ENCODE measurements around the gene SLC22A23.

DNA sequence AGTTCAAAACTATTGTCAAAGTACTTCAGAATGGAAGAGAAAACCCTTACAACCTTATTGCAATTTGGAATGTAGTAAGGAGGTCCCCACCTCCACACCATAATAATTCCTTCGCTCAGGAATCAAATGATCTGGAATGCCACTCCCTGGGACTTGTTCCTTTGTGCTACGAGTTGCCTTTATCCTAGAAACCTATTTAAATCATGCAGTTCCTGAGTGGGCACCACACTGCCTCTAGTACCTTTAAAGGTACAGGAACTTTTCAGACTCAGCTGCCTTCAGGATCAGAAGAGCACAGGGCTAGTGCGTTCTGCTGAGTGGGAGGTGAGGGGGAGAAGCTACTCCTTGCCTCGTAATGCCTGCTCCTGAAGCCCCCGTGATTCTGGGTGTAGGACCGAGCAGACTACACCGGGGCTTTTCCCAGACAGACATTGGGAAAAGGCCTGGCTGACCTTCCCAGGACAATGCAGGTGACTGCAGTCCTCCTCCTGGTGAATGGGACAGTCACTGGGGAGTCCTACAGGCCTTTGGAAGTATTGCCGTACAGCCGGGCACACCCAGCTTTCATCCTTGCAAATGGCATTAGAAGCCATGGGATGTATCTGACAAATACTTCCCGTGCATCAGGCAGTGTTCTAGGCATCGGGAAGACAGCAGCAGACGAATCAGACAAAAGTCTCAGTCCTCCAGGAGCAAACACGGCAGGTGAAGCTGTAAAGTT is 217.6 kb downstream of the SLC22A23 start:
- TF ChIP-seq, protein P1, sequence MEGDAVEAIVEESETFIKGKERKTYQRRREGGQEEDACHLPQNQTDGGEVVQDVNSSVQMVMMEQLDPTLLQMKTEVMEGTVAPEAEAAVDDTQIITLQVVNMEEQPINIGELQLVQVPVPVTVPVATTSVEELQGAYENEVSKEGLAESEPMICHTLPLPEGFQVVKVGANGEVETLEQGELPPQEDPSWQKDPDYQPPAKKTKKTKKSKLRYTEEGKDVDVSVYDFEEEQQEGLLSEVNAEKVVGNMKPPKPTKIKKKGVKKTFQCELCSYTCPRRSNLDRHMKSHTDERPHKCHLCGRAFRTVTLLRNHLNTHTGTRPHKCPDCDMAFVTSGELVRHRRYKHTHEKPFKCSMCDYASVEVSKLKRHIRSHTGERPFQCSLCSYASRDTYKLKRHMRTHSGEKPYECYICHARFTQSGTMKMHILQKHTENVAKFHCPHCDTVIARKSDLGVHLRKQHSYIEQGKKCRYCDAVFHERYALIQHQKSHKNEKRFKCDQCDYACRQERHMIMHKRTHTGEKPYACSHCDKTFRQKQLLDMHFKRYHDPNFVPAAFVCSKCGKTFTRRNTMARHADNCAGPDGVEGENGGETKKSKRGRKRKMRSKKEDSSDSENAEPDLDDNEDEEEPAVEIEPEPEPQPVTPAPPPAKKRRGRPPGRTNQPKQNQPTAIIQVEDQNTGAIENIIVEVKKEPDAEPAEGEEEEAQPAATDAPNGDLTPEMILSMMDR (IDR thresholded peaks at IDR 0.05), result peak in 4 of 6 experiments; percentile 10 to 40 (median 13)
- no peak for TF ChIP-seq POLR2A (IDR thresholded peaks at IDR 0.05)
